Endothelial cell (in vitro differentiated cells): ENCODE results near the gene PDE4D. TPM values are rescaled to one million over a fixed set of nuclear protein-coding genes. Genes with fewer than 3 reads are reported as not detected.
"Not testable (repeated sequence)": the region's sequence is repeated elsewhere in the genome, so short reads cannot be mapped to it uniquely, and the experiment has no call there.

Source experiments
- DNase-seq: peaks from one replicate; pipeline ENCODE4 v3.0.0; 2021; ENCODE audit warnings: low spot score
- H3K27ac Mint-ChIP-seq: one replicate; pipeline ENCODE4 v1.8.0; 2021; ENCODE audit warnings: mixed read lengths, inconsistent platforms; ENCODE audit not compliant: unreplicated experiment
- H3K27me3 Mint-ChIP-seq: one replicate; pipeline ENCODE4 v1.8.0; 2021; ENCODE audit warnings: mild to moderate bottlenecking, moderate library complexity, mixed read lengths, inconsistent platforms; ENCODE audit not compliant: unreplicated experiment
- H3K36me3 Mint-ChIP-seq: one replicate; pipeline ENCODE4 v1.8.0; 2021; ENCODE audit warnings: mild to moderate bottlenecking, low read depth, mixed read lengths, inconsistent platforms; ENCODE audit not compliant: unreplicated experiment
- H3K4me1 Mint-ChIP-seq: one replicate; pipeline ENCODE4 v1.8.0; 2021; ENCODE audit warnings: mild to moderate bottlenecking, mixed read lengths, inconsistent platforms; ENCODE audit not compliant: unreplicated experiment
- H3K4me3 Mint-ChIP-seq: one replicate; pipeline ENCODE4 v1.8.0; 2021; ENCODE audit warnings: mild to moderate bottlenecking, mixed read lengths, inconsistent platforms; ENCODE audit not compliant: unreplicated experiment
- H3K9me3 Mint-ChIP-seq: one replicate; pipeline ENCODE4 v1.8.0; 2021; ENCODE audit warnings: mixed read lengths, inconsistent platforms; ENCODE audit not compliant: unreplicated experiment
- total RNA-seq: library from RNA; stranded (reverse); fragmentation: NEBNext Ultra II Directional; extraction: Animal tissue kit (Norgen Biotek cat#: 25700); gene quantifications from one replicate; pipeline ENCODE4 v1.2.1, GENCODE V29; 2021; ENCODE audit not compliant: unreplicated experiment
- TF ChIP-seq, protein P1 (sequence below): fragments of 200-600 bp; sonication (generic); IDR thresholded peaks from one replicate; pipeline ENCODE4 v1.5.0; 2021; ENCODE audit warnings: antibody characterized with exemption; ENCODE audit not compliant: unreplicated experiment

PDE4D gene
- total RNA-seq, 1 donor from 2014 or later: 9.4 TPM

GRCh38 chr5:59416026-59416425 lies 477.5 kb downstream of the PDE4D start:
- H3K36me3 Mint-ChIP-seq: no peaks in the 10 kb centered on the region
- no peaks in the 10 kb centered on the region for H3K9me3 Mint-ChIP-seq
- H3K4me1 Mint-ChIP-seq: no peaks in the 10 kb centered on the region
- peaks cover 1% of the 10 kb centered on the region for H3K27me3 Mint-ChIP-seq
- DNase-seq: no peak
- TF ChIP-seq, protein P1, sequence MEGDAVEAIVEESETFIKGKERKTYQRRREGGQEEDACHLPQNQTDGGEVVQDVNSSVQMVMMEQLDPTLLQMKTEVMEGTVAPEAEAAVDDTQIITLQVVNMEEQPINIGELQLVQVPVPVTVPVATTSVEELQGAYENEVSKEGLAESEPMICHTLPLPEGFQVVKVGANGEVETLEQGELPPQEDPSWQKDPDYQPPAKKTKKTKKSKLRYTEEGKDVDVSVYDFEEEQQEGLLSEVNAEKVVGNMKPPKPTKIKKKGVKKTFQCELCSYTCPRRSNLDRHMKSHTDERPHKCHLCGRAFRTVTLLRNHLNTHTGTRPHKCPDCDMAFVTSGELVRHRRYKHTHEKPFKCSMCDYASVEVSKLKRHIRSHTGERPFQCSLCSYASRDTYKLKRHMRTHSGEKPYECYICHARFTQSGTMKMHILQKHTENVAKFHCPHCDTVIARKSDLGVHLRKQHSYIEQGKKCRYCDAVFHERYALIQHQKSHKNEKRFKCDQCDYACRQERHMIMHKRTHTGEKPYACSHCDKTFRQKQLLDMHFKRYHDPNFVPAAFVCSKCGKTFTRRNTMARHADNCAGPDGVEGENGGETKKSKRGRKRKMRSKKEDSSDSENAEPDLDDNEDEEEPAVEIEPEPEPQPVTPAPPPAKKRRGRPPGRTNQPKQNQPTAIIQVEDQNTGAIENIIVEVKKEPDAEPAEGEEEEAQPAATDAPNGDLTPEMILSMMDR: no peak
- H3K4me3 Mint-ChIP-seq: no peak overlapping the region
- no peak overlapping the region for H3K27ac Mint-ChIP-seq

DNA sequence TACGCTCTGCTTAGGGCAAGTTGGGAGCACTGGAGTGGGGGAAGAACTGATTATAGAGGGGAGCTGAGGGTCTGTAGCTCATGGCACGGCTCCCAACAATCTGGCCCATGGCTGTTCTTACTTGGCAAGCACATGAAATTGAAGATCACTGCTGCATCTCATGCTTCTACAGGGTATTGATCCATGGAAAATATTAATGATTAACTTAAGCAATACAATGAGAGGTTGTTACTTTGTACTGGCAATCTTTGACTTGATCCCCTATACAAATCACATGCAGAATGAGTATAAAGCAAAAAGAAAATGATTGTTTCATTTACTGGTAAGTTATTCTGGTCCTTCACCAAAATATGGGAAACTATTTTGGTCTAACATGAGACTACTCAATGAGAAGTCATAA lies 481.1 kb downstream of the PDE4D start:
- H3K27me3 Mint-ChIP-seq: peaks cover 2% of the 10 kb centered on the region
- H3K4me3 Mint-ChIP-seq: no peak overlapping the region
- peaks cover 2% of the 10 kb centered on the region for H3K9me3 Mint-ChIP-seq

GRCh38 chr5:59408997-59409396 lies 484.5 kb downstream of the PDE4D start:
- H3K27me3 Mint-ChIP-seq, H3K9me3 Mint-ChIP-seq, DNase-seq, H3K4me3 Mint-ChIP-seq, H3K36me3 Mint-ChIP-seq, H3K4me1 Mint-ChIP-seq, H3K27ac Mint-ChIP-seq: not testable (repeated sequence)

More for the DNA sequence above, 481.1 kb downstream of the PDE4D start:
- Mint-ChIP-seq H3K4me1 (no peaks in the 10 kb centered on the region), H3K27ac (no peak overlapping the region), H3K36me3 (peaks cover 4% of the 10 kb centered on the region)
- TF ChIP-seq, protein P1: no peak
- DNase-seq: no peak

DNA sequence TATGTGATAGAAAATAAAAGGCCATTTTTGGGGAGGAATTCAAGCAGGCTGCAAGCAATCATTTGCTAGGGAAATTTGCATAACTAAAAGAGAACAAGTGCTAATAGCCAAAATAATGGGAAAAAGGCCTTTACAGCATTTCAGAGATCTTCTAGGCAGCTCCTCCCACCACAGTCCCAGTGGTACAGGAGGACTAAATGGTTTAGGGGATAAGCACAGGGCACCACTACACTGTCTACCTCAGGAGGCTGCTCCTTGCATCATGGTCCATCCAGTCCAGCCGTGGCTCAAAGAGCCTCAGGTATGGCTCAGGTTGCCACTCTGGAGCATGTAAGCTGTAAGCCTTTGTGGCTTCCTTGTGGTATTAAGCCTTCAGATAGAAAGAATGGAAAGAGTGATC lies 485.6 kb downstream of the PDE4D start:
- H3K36me3 Mint-ChIP-seq: peaks cover 7% of the 10 kb centered on the region
- H3K9me3 Mint-ChIP-seq: peaks cover 7% of the 10 kb centered on the region

GRCh38 chr5:59401637-59402036 lies 491.9 kb downstream of the PDE4D start:
- no peak for DNase-seq
- Mint-ChIP-seq H3K4me3 (no peak overlapping the region), H3K4me1 (no peaks in the 10 kb centered on the region), H3K36me3 (no peaks in the 10 kb centered on the region), H3K27ac (no peak overlapping the region), H3K9me3 (peaks cover 1% of the 10 kb centered on the region), H3K27me3 (no peaks in the 10 kb centered on the region)
- TF ChIP-seq, protein P1: no peak

More for the DNA sequence above, 485.6 kb downstream of the PDE4D start:
- Mint-ChIP-seq H3K4me3 (no peak overlapping the region), H3K27ac (no peak overlapping the region), H3K4me1 (no peaks in the 10 kb centered on the region), H3K27me3 (peaks cover 2% of the 10 kb centered on the region)
- TF ChIP-seq, protein P1: no peak
- DNase-seq: no peak

- not testable (repeated sequence) for DNase-seq, H3K4me3 Mint-ChIP-seq, H3K27ac Mint-ChIP-seq, H3K4me1 Mint-ChIP-seq, H3K9me3 Mint-ChIP-seq, H3K36me3 Mint-ChIP-seq, H3K27me3 Mint-ChIP-seq
These were observed 498.6 kb downstream of the PDE4D start for GRCh38 chr5:59394956-59395355.
